Hematopoietic multipotent progenitor cell treated with erythropoietin and hydrocortisone succinate and interleukin-3 and kit ligand, for 4 days (in vitro differentiated cells): ENCODE measurements around the gene TRANK1.
"Not testable (repeated sequence)": the region's sequence is repeated elsewhere in the genome, so short reads cannot be mapped to it uniquely, and the experiment has no call there.

Experiments used
- DNase-seq: peaks from one replicate; pipeline ENCODE4 v3.0.0-alpha.2; 2015

TRANK1 gene

DNA sequence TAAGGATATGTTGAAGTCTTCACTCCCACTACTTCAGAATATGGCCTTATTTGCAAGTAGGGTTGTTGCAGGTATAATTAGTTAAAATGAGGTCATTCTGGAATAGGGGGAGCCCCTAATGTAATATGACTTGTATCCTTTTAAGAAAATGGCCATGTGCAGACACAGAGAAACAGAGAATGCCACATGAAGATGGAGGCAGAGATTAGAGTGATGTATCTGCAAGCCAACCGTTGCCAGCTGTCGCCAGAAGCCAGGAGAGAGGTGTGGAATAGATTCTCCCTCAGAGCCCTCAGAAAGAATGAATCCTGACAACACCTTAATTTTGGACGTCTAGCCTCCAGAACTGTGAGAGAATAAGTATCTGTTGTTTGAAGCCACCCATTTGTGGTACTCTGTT is 11.3 kb upstream of the TRANK1 start:
- no peak for DNase-seq

DNA sequence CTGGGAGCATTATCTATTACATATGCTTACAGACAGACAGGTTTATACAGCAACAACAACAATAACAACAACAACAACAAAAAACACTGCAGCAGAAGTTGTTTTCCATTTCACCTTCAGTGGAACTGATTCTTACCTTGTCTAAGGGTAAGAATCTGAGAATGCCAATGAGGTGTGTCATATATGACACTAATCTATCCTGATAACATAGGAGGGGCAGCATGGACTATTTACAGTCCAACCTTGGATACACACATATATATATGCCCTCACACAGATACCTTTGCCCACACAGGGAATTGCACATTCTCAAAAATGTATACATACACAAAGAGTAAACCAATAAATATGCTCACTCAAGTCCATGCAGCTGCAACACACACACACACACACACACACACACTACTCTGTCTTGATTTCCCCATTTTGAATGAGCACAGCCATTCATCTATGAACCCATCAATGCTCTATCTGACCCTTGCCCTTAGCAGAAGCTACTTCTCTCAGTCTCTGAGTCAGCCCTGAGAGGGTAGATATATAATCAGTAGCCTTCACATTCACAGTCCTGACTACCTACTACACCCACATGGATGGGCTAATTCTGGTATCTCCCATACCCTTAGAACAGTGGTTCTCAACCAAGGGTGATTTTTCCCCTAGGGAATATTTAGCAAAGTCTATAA is 9.7 kb upstream of the TRANK1 start:
- DNase-seq = peak; percentile 67

DNA sequence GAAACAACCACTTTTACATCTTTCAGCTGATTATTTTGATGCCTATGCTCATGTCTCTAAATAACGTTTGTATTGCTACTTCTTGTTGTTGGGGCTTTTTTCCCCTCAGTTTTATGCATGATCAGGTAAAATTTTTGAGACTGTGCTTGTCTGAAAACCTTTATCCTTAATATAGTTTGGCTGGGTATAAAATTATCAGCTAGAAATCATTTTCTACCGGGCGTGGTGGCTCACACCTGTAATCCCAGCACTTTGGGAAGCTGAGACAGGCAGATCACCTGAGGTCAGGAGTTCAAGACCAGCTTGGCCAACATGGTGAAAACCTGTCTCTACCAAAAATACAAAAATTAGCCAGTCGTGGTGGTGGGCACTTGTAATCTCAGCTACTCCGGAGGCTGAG is 3.0 kb upstream of the TRANK1 start:
- not testable (repeated sequence) for DNase-seq

DNA sequence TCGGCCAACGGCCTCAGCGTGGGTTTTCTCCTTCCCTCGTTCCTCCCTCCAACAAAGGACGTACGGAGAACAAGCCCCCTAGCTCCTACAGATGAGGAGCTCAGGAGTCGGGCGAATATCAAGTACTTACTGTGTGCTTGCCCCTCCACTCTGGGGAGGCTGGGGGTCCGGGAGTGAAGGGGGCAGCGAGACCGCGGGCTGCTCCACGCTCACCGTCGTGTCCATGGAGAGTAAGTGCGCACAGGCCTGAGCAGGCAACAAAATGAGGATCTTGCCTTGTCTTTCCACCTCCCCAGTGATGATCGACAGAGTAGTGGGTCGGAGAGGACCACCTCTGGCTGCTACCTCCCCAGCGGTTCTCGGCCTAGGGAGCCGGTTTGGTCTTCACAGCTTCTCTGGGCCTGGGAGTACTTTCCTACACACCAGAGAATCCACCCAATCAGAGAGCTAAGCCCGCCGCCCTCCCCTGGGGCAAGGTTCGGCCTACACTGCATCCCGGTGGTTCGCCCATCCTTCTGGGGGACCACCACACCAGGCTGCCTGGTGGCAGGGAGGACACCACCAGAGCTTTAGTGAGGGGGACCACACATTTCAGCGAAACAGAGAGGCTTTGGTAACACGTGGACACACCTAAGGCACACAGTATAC is 603 bp upstream of the TRANK1 start:
- DNase-seq = no peak

DNA sequence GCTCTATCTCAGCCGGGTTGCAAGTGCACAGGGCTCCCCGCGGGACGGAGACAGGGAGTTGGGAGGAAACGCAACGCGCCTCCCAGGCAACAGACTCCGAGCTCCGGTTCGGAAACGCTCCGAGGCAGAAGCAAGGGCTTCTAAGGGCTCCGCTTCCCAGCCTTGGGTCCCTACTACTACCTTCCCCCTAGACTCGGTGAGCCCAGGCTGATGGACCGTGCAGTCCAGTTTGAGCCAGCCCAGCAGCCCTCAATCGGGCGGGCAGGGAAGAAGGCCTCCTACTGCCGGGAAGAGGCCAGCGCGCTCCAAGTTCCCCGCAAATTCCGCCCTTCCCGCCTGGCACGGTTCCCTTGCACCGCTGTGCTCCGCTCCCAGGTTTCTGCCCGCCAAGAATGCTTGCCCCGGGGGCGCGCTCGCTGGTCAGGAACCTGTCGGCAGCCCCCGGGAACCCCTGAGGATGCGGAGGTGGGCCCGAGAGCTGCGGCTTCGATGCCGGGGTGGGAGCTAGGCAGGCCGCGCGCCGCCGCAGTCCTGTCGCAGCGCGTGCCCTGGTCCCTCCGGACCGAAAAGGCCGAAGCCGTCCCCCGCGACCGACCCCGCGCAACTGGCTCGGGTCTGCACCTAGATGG is 728 bp downstream of the TRANK1 start:
- DNase-seq = peak; percentile 79

DNA sequence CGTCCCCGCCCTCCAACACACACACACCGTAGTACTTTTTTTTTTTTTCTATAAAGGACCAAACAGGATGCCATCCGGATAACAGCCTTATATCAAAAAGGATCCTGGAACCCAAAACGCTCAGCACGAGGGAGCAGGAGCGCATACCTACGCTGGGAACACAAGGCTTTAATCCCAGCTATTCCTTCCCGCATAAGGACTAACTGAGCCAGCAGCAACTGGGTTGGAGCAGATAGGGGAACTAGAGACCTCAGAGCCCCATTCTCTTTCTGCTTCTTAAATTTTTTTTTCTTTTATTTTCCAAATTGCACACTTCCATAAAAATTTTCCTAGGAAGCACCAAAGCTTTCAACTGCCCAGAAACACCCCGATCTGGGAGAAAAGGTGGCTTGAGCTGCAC is 1.3 kb downstream of the TRANK1 start:
- DNase-seq = peak; percentile 44

DNA sequence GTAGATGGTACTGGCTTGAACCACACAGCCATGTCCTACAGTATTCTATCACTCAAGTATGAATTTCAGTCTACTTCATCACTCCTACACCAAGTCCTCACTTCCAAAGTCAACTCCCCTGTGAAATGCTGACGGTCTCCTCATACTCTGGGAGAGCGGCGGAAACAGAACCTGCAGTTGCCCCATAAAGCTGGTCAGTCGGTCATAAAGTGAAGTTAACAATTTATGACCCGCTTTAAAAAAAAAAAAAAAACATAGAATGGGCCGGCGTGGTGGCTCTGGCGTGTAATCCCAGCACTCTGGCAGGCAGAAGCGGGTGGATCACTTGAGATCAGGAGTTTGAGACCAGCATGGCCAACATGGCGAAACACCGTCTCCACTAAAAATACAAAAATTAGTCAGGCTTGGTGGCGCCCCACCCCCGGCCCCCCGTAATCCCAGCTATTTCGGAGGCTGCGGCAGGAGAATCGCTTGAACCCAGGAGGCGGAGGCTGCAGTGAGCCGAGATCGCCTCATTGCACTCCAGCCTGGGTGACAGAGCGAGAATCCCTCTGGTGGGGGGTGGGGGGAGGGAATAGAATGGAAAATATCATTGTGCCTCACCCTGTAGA is 2.1 kb downstream of the TRANK1 start:
- no peak for DNase-seq

DNA sequence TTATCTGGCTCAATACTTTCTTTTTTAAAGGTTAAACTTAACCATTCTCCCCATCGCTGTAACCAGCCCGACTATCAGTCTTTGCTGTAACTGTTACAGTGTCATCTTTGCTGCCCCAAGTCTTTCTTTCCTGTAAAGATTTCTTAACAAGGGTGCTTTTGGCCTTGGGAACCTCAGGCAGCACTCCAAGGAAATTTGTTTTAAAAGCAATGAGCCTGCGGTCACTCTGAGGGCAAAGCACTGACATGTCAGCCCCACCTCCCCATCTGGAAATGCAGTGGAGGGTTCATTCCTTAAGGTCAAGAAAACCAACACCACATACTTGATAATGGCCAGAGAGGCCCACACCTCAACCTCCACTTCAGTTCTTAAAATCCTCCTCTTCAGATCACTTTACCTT is 3.2 kb downstream of the TRANK1 start:
- DNase-seq = no peak

DNA sequence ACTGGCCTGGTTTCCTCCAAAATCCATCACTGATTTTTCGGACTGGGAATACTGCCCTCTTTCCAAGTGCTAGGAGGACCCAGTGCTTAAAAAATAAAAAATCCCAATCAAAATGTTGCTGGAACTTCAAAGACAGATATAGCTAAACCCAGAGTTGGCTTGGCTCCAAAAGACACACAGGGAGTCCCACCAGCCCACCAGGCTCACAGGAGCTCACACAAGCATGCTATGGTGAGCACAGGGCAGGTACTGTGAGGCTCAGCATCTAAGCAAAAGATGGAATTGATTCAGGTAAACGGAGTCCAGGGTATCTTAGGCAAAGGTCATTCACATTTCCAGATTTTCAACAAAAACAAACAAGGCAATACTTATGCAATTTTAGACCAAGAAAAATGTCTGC is 3.7 kb downstream of the TRANK1 start:
- DNase-seq = no peak

DNA sequence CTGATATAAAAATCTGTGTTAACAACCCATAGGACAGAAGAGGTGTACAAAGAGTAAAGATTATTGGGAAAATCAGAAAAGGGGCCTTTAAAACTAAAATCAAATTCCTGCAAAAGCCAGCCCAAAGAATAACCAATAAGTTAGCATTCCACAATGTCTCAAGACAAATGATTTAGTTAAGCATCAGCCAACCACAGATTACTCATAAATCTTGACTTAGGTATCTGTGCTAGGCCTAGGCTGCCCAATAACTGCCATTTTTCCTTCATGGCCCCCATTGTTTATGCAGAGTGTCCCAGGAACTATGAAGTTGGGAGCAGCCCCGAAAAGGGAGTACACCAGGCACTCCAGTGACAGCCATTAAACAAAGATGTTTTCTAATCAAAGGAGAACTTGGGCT is 7.4 kb downstream of the TRANK1 start:
- DNase-seq = no peak

DNA sequence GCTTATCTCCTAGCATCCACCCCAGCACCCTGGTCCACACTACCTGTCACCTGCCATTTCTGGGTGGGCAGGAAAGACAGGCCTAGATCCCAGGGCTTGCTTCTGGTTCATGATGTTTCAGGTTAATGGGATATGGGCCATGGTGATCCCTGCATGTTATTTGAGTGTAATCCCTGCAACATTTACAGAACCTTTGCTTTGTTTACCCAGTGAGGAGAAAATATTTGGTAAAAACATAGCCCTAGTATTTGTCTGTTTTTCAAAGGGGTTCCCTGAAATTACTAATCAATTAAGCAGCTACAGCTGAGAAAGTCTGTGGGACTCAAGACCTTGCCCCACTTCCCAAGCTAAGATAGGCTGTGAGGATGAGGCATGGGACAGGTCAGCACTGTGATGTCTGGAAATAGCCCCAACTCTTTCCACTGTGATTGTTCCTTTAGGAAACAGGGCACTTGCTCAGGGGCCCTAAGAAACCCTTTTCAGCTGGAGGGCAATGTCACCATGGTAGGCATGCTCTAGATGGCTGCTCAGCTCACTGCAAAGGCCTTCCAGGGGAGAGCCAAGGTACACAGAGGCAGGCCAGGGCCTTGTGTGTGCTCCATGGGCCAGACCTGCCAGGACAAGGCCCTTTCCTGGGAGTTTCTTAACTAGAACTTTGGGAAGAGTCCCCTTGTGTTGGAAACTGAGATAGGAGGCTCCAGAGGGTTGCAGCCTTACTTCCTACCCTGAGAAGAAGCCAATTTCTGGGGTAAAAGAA is 11.1 kb downstream of the TRANK1 start:
- DNase-seq = no peak

DNA sequence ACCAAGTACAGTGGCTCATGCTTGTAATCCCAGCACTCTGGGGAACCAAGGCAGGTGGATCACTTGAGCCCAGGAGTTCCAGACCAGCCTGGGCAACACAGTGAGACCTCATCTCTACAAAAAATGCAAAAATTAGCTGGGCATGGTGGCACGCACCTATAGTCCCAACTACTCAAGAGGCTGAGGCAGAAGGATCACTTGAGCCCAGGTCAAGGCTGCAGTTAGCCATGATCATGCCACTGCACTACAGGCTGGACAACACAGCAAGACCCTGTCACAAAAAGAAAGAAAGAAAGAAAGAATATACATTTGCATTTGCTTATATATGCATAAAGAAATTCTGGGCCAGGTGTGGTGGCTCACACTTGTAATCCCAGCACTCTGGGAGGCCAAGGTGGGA is 13.4 kb downstream of the TRANK1 start:
- not testable (repeated sequence) for DNase-seq

DNA sequence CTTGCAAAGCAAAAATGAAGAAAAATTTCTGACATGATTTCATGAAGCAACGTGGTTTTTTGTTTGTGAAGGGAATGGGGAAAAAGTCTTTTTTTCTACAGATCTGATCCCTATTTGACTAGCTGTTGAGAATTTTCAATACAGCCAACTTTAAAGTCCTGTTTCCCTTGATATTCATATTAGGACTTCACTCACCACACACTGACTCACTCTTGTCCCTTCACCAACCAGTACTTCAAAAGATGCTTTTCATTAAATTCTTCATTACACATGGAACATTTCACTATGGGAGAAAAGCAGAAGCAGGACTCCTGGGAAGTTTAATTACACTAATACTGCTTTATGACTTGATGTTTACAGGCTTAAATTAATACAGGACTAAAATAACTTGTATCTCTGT is 16.6 kb downstream of the TRANK1 start:
- DNase-seq = no peak

DNA sequence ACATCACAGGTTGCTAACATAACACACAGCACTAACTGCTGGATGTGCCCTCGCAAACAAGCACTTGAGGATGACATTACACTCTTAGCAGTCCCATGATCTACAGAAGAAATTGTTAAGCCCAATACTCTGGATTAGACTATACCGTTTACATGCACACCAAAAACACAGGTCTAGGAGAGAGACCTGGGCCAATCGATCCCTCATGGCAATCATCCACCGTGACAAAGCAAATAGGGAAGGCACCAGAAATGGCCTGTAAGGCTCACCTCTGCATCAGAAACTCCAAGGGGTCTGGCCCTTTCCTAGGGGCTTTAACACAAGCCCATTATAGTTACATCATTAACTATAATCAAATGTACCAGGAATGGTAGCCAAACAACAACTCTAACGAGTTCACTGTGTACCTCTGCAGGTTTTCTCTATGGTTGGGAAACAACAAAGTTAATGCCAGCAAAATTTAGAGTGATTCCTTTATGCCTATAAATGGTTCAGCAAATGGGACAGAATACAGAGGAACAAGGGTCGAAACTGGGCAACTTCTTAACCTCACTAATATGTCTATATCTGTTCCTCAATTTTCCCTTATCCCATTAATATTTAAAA is 18.5 kb downstream of the TRANK1 start:
- no peak for DNase-seq

DNA sequence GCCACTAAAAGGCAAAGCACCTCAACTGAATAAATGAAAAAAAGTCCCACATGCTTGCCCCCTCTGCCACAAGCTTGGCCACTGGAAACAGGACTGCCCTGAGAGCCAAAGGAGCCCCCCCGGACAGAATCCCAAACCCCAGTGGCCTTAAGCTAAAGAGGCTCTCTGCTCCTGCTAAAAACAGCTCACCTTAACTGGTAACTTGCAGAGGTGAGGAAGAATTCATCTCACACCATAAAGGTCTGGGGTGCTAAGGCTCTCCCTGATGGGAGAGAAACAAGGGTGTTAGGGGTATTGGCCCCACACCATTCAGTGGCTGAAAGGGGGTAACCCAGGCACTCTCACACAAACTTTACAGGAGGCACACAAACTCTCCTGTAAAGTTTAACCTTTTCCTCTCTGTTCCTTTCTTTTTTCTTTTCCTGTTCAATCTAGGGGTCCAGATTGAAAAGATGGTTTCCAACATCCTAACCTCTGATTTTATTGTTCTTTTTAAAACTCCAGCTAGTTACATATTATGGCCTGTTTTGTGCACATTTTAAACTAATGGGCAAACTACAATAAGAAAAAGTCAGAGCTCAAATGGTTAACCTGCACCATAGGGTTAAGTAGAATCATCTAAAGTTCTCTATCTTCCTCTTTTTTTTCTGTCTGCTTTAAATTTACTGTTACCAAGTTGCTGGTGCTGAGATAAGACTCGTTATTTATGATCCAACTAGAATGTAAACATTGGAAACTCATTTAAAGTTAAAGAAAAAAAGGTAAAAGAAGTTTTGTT is 19.9 kb downstream of the TRANK1 start:
- peak; percentile 77 for DNase-seq

DNA sequence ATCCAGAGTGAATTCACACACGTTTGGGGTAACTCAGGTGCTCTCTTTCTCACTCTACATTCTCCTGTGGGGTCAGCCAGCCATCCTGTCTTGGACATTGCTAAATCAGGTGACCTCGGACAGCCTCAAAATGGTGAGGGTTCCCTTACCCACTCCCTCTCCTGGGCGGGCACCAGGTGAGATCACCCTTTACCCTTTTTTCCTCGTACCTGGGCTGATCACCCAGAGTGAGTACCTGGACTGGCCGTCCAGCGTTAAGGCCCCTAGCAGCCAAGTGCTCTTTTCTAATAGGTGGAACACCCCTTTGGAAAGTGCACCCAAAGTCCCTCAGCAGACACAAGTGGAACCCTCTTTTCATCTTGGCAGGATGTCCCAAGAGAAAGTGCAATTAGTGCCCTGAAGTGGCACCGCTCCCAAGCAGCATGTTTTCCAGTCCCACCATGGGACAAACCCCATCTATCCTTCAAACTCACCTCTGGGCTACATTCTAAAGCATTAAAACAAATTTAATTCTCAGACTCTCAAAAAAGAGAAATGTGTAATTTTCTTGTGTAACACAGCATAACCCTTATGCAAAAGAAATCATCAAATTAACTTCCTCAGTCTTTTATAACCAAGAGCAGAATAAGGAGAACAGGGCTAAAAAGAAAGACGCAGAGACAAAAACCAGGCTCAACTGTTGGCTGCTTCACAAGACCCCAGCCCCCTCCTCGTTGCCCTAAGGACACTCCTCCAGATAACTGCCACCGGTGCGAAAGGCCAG is 20.7 kb downstream of the TRANK1 start:
- DNase-seq = peak; percentile 65

DNA sequence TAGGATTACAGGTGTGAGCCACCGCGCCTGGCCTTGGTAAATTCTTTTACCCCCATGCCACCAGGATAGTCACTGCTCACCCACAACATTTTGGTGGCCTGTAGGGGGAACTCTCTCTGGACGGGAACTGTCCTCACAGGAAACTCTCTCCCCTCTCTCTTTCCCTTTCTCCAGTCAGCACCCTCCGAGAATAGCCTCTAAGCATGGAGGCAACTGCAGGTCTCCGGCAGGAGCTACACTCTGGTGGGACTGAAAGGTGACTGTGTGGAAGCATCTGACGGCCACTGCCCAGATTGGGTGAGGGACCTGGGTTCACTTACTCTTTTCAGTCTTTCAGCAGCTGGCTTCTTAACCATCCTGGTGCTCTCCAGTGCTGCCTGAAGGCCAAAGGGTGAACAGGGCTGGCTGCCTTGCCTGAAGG is 21.3 kb downstream of the TRANK1 start:
- DNase-seq = peak; percentile 76

DNA sequence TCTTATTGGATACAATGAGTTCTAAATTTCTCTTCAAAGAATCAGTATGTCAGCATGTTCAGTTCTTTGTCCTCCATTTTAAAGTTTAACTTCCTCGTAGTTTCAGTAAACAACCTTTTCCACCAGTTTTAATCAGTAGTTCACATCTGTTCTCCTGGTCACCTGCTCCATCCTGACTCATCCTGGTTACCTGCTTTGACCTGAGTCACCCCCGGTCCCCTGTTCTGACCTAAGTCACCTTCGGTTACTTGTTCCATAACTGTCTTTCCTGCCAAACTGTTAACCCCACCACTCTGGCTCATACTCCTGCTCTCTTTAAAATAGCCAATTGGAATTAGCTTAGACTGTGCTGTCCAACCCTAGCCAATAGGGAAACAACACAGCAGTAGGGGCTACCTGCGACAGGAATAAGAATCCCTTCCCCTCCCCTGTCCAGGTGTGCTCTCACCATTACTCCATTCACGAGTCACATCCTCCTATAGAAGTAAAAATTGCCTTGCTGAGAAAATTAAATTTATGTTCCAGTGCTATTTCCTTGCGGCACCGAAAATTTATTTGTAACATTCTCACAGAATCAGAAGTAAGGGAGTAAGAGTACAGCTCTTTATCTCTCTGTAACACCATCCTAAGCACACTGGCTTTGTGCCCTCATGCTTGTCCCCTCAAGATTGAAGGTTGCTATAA is 23.8 kb downstream of the TRANK1 start:
- DNase-seq = no peak

DNA sequence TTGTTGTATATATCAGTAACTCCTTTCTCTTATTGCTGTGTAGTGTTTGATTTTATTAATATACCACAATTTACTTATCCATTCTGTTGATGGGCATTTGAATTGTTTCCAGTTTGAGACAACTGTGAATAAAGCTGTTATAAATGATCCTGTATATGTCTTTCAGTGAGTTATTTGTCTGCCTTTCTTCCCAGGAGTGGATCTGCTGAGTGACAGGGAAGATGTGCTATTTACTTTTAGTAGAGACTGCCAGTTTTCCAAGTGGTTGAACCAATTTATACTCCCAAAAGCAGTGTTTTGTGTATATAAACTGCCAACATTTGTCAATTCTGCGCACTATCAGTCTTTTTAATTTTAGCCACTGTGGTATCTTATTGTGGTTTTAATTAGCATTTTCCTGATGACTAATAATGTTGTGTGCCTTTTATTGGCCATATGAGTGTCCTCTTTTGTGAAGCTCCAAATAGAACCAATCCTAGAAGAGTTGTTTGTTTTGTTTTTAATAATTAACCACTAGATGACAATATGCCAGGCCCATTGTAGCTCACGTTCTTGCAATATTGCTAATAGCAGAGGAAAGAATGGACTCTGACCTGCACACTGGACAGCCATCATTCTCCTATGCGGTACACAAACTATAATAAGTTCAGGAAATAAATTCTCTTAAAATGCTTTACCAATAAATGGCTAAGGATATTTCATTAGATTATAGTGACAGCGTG is 25.3 kb downstream of the TRANK1 start:
- DNase-seq = no peak

DNA sequence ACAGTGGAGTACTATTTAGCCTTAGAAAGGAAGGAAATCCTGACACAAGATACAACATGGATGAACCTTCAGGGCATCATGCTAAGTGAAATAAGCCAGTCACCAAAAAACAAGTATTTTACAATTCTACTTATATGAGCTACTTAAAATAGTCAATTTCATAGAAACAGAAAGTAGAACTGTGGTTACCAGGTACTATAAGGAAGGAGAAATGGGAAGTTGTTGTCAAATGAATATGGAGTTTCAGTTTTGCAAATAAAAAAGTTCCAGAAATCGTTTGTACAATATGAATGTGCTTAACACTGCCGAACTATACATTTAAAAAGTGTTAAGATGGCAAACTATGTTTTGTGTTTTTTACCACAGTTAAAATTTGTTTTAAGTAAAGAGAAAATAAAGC is 26.8 kb downstream of the TRANK1 start:
- DNase-seq = no peak
